Measurements from ENCODE around the gene OGFR. TPM values are rescaled to one million over a fixed set of nuclear protein-coding genes. Genes with fewer than 3 reads are reported as not detected.

The OGFR gene
- total RNA-seq, 1 donor from 2014 or later, result 47.2 TPM

DNA sequence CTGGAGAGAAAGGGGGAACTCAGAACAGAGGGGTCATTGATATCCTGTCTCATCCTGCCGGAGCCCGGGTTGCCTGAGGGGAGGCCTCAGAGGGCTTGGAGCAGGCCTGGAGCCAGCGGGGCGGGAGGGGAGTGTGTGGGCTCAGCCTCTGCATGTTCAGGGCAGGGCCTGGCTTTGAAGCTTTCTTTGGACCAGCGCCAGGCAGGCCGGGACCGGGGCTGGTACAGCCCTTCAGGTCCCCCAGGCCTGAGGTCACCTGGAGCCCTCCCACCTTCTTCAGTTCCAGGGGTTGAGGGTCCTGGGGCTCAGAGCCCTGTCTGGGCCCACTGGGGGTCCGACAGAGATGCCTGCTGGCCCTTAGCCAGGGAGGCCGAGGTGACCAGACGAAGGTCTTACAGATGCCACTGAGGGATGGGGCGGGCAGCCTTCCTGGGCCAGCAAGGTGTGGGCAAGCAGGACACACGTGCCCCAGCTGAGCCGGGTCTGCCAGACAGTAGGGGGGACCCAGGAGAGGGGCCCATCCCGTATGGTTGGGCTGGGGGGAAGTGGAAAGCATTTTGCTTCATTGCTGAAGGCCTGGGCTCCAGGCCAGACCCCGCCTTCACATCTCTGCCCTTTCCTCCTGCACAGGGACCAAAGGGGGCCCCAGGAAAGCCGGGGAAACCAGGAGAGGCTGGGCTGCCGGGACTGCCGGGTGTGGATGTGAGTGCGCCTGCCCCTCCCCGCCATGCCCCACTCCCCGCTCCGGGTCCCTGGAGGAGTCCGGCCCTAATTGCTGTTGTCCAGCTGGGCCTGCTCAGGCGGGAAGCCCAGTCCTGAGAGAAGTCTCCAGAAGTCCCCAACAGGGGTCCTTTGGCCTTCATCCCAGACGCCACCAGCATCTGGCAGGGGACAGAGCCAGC lies 14.2 kb downstream of the OGFR start:
- Mint-ChIP-seq H3K27ac (ENCODE audit: unreplicated experiment) (peak overlapping the region; percentile 44), H3K27me3 (ENCODE audit: unreplicated experiment) (peaks cover 8% of the 10 kb centered on the region), H3K4me1 (ENCODE audit: unreplicated experiment) (peaks cover 42% of the 10 kb centered on the region), H3K36me3 (ENCODE audit: unreplicated experiment) (no peaks in the 10 kb centered on the region), H3K4me3 (ENCODE audit: unreplicated experiment) (no peak overlapping the region), H3K9me3 (ENCODE audit: unreplicated experiment) (no peaks in the 10 kb centered on the region)
- TF ChIP-seq CTCF (IDR thresholded peaks at IDR 0.05), result no peak
- no peak for DNase-seq (ENCODE audit: extremely low spot score, unreplicated experiment)

DNA sequence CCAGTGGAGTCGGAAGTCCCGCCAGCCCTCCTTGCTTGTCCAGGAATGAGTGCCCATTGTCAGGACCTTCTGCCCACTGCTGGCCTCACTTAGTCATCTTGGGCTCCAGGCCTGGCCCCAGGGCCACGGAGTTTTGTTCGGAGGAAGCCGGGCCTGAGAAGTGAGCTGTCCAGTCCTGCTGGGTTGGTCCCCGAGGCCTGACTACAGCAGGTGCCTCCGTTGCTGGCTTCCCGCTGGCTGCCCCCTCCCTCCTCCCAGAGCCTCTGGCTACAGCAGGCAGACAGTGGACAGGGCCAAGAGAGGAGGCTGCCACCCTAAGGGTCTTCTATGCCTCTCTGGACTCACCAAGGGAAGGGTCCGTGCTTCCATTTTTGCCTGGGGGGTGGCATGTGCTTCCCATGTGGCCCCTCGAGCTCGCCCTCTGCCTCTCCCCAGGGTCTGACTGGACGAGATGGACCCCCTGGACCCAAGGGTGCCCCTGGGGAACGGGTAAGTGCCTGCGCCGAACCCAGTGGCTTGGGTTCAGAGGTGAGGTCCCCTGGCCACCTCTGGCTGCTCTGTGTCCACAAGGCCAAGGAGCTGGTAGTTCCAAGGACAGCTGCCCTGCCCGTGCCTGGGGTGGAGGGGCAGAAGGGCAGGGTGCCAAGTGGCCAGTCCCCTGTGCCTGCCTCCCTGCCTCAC lies 15.0 kb downstream of the OGFR start:
- no peak for TF ChIP-seq CTCF (IDR thresholded peaks at IDR 0.05)
- H3K27me3 Mint-ChIP-seq (ENCODE audit: unreplicated experiment), result peaks cover 8% of the 10 kb centered on the region
- no peak overlapping the region for H3K4me3 Mint-ChIP-seq (ENCODE audit: unreplicated experiment)
- peaks cover 45% of the 10 kb centered on the region for H3K4me1 Mint-ChIP-seq (ENCODE audit: unreplicated experiment)
- no peak for DNase-seq (ENCODE audit: extremely low spot score, unreplicated experiment)
- H3K9me3 Mint-ChIP-seq (ENCODE audit: unreplicated experiment), result no peaks in the 10 kb centered on the region
- no peak overlapping the region for H3K27ac Mint-ChIP-seq (ENCODE audit: unreplicated experiment)
- no peaks in the 10 kb centered on the region for H3K36me3 Mint-ChIP-seq (ENCODE audit: unreplicated experiment)

DNA sequence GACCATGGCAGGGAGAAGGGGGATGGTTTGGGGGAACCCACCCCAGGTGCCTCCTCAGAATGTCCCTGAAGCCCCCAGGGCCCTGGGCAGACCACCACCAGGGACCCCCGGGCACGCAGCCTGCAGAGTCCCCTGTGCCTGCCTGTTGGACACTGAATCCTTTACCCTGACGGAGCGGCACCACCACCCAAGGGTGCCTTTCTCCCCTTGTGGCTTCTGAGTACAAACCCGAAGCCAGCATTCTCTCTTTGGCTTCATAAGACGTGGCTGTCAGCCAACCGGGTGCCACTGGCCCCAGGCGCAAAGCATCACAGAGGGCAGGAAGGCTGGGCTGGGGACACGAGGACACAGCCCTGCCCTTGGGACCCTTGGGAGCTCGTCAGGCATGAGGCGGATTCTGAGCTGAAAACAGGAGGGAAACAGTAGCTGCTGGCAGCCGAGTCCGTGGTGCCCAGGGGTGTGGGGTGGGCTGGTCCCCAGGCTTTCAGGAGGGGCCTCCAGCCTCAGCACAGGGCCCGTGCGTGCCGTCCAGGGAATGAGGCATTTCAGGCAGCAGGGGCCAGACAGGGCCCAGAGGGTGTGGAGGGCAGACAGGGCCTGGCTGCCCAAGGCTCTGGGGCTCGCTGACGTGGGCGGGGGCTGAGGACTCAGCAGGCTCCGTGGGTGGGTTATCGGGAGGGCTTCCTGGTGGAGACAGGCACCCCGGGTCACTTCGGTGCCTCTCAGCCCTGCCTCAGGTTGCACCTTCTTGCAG lies 15.8 kb downstream of the OGFR start:
- Mint-ChIP-seq H3K36me3 (ENCODE audit: unreplicated experiment) (no peaks in the 10 kb centered on the region), H3K4me1 (ENCODE audit: unreplicated experiment) (peaks cover 39% of the 10 kb centered on the region), H3K27me3 (ENCODE audit: unreplicated experiment) (peaks cover 7% of the 10 kb centered on the region), H3K27ac (ENCODE audit: unreplicated experiment) (no peak overlapping the region), H3K9me3 (ENCODE audit: unreplicated experiment) (no peaks in the 10 kb centered on the region), H3K4me3 (ENCODE audit: unreplicated experiment) (no peak overlapping the region)
- no peak for DNase-seq (ENCODE audit: extremely low spot score, unreplicated experiment)
- TF ChIP-seq CTCF (IDR thresholded peaks at IDR 0.05), result no peak

- H3K27ac Mint-ChIP-seq (ENCODE audit: unreplicated experiment), result no peak overlapping the region
- H3K27me3 Mint-ChIP-seq (ENCODE audit: unreplicated experiment), result no peaks in the 10 kb centered on the region
- H3K4me3 Mint-ChIP-seq (ENCODE audit: unreplicated experiment), result no peak overlapping the region
These were observed 16.5 kb downstream of the OGFR start for GRCh38 chr20:62820962-62821725.

More at GRCh38 chr20:62820962-62821725, 16.5 kb downstream of the OGFR start:
- no peak for TF ChIP-seq CTCF (IDR thresholded peaks at IDR 0.05)
- H3K9me3 Mint-ChIP-seq (ENCODE audit: unreplicated experiment), result no peaks in the 10 kb centered on the region
- no peaks in the 10 kb centered on the region for H3K36me3 Mint-ChIP-seq (ENCODE audit: unreplicated experiment)
- peaks cover 32% of the 10 kb centered on the region for H3K4me1 Mint-ChIP-seq (ENCODE audit: unreplicated experiment)
- DNase-seq (ENCODE audit: extremely low spot score, unreplicated experiment), result no peak
